OCI-M2 (cell line): ENCODE data around the gene ERC2.
"Not testable (repeated sequence)": the region's sequence is repeated elsewhere in the genome, so short reads cannot be mapped to it uniquely, and the experiment has no call there.

Source experiments
- DNase-seq: peaks from one replicate; lab custom pipeline; 2025; ENCODE audit not compliant: unreplicated experiment; lab: John Stamatoyannopoulos, UW

ERC2 gene

DNA sequence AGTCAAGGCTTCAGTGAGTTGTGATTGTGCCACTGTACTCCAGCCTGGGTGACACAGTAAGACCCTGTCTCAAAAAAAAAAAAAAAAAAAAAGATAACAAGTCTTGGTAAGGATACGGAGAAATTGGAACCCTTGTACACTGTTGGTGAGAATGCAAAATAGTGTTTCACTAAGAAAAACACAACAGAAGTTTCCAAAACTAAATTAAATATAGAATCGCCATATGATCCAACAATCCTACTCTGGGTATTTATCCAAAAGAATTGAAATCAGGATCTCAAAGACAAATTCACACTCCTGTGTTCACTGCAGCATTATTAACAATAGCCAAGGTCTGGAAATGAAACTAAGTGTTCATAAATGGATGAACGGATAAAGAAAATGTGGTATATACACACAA, 149.4 kb downstream of the ERC2 start:
- DNase-seq: no peak

DNA sequence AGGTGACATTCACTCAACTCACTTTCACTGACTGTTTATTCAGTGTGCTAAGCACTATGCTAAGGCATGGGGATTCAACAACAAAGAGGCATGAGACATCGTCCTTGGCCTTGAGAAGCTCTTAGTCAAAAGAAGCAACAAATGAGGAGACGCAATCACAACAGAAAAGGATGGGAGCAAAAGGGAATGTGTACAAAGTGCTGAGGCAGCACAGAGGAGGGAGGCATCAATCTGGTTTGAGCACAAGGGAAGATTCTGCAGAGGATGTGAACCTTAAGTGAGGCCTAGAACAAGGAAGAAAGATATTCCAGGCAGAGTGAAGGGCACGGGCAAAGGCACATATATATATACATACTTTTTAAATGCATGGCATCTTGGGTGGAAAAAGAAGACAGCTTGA, 151.3 kb downstream of the ERC2 start:
- DNase-seq: no peak

DNA sequence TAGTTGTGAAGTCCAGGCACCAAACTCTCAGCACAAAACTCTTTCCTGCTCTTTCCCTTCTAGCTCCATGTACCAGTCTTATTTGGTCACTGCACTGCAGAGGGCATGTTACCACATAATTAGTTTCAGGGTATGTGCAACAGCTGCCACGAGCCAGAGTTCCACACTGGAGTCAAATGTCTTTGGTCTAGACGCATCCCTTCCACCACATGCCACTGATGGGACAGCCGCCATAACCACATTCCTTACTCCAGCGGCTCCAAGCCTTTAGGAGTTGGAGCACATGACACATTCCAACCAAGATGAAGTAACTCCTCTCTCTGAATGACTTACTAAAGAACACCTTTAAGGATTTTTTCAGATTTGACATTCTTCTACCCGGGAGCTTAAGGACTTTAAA, 153.4 kb downstream of the ERC2 start:
- no peak for DNase-seq

DNA sequence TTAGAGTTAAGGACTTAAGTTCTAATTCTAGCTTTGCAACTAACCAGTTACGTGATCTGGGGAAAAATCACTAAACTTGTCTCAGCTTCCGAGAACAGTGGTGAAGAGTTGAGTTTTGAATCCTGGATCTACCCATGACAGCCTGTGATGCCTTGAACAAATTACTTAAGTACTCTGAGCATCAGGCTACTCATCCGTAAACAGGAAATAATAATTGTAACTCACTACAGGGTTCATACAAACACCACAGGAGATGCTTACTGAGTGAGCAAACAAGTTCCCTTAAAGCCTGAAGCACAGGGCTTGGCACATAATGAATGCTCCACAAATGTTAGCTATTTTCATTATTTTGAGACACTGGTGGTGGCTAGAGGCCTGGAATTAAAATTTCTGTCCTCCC, 158.8 kb downstream of the ERC2 start:
- DNase-seq: no peak

DNA sequence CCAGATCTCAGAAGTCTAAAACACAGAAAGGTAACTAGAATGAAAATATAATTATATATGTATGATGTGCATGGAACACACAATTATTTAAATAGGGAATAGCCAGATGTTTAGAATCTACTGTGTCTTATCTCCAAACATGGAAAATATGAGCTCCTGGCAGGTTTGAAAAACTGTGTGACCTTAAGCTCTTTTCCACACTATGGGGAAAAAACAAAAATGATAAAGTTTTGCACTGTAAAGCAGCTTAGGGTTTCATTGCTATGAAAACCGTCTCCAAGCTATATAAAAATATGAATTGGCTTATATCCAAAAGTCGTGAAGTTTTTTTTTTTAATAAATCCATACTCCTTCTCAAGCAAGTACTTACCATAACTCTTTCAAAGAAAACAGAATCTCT, 159.8 kb downstream of the ERC2 start:
- DNase-seq: no peak

DNA sequence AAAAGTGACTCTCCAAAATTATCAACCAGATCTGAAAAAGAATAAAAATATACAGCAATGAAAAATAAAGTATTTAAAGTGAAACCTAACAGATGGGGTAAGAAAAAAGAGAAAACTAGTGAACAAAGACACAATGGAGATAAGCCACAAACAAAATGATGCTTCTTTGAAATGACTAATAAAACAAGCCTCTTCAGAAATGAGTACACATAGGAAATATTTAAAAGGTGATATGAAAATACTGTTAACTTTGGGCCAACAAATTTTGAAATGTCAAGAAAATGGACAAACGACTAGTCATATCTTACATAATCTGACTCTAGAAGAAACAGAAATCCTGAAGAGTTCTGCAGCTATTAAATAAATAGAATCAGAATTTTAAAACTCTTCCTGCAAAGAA, 164.2 kb downstream of the ERC2 start:
- no peak for DNase-seq

DNA sequence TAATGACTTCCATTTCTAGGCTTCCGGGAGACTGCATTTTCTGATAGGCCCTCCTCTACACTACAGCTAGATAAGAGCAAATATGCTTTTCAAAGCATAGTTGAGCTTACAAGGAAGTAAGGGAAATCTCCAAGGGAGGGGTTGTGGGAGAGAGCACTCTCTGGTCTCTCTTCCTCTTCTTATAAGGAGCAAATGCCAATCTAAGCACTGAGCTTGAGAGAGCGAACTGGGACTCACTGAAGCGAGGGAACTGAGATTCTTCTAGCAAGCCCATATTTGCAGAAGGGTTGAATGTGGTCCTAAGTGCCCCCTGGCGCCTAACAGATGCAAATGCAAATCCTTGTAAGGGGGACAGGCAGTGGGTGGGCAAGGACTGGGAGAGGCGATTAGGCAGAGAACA, 164.8 kb downstream of the ERC2 start:
- DNase-seq: no peak

DNA sequence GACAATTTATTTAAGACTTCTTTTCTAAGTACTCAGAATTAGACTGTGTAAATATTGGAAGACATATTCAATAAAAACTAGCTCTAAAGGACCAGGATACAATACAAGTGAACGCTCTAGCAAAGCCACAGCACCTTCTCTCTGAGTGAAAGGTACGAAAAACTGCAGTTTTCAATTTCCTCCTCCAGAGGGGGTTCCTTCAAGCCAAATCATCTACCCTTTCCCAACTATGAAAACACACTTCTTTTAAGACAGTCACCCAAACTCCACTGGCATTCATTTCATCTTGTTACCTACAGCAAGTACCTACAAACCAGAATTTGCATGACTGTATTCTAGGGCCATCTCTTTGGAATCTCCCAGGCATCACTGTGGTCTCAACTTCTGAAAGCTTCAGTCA, 165.8 kb downstream of the ERC2 start:
- no peak for DNase-seq

DNA sequence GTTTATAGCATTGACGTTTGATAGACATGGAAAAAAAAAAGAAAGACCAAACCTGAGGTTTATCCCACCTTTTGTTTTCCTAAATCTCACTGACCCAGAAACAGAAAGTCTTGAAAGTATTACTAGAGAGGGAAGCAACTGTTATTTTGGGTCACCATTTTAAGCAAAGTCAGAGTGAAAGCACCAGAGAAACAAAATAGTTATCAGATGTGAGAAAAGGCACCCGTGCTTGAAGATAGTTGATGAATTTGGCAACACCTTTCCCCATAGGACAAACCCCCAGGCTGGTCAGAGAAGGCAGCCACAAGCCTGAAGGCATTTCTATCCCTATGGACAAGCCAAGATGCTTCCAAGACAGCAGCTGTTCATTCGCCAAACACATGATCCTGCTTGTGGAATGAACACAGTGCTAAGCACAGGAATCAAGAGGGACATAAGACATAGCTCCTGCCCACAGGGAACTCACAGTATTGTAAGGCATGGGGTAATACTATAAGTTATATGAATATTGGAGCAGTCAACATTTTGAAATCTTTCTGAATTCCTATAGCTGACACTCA, 170.9 kb downstream of the ERC2 start:
- DNase-seq: no peak

DNA sequence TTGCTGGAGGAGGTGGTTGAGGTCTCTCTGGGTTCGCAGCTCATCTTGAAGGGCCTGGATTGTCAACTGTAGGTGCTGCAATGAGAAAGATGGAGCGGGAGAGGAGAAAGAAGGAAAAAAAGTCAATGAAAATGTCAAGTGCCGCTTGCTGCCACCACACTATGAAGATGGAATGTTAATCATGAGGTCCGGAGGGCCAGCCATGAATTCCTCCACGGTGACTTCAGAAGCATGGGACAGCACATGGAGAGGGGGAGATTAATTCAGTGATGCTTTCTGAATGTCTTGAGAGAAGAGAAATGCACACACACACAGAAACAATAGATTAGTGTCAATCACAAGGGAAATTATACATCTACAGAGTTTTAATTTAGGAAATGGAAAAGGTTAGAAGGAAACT, 171.9 kb downstream of the ERC2 start:
- no peak for DNase-seq

DNA sequence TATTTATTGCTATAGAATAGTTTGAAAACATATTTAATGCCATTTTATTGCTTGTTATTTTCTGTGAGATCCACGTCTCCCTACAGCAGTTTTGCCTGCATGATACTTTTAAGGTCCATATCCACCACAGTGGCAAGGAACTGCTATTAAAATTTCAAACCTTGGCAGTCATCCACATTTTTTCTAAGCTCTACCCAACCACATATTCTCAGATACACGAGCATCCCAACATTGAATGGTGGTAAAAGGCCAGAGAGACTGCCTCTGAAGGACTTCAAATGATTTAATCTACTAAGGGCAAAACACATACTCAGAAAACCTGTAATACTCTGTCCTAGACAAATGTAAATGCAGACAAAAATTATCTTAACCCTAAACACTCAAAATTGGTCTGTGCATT, 173.1 kb downstream of the ERC2 start:
- no peak for DNase-seq

DNA sequence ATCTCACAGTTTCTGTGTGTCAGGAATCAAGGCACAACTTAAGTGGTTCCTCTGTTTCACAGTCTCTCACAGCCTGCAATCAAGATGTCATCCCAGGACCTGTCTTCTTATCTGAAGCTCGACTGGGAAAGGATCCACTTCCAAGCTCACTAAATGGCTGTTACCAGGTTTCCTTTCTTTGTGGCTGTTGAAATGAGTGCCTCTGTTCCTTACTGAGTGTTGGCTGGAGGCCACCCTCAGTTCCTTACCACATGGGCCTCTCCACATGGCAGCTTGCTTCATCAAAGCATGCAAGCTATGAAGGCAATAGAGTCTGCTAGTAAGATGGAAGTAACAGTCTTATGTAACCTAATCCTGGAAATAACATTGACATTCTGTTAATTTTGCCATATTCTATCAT, 174.0 kb downstream of the ERC2 start:
- DNase-seq: no peak

DNA sequence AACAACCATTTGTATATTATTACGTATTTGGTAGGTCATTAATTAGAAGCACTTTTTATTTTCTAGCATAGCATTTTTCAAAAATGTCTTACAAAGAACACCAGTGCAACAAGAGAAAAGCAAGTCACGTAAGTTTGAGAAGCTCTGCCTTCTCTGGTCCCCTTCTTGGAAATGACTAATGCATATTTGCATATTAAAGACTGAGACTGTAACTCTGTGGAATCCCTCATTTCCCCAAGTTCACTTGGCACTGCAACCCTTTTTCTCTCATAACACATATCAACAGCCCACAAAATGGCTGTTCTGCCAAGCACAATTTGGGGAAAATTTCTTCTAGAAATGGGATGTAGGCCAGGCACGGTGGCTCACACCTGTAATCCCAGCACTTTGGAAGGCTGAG, 176.3 kb downstream of the ERC2 start:
- no peak for DNase-seq

DNA sequence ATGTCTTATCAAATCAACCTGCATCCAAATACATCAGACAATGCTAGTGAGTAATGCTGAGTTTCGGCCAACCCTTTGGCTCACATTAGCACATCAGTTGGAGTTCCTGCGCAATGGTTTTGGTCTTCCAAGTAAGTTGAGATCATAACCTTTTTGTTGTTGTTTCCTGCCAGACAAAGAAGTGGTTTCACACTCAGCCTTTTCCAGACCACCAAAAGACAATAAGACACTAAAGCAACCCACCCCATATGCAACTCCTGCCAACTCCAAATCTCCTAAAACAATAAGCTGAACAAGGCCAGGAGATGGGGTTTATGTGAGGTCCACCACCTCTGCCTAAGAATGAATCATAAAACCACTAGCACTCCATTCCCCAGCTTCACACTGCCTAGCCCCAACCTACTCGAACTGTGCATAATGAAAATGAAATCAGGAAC, 177.0 kb downstream of the ERC2 start:
- DNase-seq: no peak

DNA sequence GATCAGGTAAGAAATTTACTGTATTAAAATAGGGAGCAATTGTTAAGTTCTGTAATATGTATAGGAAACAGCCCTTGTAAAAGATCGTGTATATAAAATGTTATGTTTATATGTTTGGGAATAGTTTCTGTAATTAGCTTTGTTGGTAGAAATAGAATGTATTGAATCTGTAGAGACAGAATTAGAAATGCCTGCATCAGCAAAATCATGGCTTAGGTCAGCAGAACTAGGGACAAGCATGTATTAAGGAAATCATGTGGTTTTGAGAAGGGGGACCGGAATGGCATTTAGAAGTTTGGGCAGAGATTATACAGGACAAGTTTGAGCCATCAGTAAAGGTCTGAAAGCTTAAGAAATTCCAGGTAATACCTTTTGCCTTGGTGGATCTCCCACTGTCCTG, 177.9 kb downstream of the ERC2 start:
- no peak for DNase-seq

DNA sequence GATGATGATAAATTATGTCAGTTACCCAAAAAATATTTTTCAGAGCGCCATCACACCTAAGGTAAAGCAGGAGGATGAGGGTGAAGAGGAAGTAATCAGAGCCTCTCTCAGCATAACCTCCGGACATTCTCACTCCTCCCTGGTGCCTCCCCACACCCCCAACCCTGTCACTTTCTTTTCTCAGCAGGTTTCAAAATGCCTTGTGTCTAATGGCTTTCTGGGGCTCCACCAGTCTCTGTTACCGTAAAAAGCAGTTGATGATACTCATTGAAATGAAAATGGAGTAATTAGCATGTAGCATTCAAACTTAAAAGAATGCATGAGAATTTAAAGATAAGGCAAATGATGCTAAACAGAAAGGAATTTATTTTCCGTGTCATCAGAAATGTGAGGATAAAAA, 180.0 kb downstream of the ERC2 start:
- no peak for DNase-seq

DNA sequence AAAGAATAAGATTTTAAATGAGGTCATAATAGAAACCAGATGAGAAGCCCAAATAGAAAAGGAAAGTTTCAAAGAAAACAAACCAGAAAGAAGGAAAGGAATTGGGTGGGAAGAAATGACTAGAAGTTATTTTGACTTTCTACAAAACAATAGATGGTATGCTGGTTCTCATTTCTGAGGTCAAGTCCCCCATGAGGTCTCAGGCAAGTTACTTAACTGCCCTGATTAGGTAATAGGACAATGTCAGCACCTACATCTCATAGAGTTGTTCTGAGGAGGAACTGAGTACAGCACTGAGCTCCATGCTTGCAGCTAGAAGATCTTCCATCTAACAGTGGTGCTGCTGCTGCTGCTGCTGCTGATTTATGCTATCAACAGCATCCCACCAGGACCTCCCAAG, 185.9 kb downstream of the ERC2 start:
- no peak for DNase-seq

DNA sequence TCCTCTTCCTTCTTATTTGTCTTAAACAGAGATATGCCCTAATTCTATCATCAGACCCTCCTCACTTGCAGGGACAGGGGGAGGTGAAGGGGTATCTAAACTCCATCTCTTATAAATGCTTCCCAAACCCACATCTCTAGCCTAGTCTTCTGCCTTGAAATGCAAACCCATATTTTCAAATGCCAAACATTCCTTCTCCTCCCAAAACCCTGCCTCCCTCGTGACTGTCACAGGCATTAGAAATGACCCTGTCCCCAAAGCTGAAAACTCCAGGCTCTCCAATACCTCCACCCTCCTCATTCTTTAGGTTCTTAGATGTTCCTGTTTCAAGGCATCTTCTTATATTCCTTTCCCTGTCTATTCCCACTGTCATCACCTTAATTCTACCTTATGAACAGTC, 191.0 kb downstream of the ERC2 start:
- no peak for DNase-seq

DNA sequence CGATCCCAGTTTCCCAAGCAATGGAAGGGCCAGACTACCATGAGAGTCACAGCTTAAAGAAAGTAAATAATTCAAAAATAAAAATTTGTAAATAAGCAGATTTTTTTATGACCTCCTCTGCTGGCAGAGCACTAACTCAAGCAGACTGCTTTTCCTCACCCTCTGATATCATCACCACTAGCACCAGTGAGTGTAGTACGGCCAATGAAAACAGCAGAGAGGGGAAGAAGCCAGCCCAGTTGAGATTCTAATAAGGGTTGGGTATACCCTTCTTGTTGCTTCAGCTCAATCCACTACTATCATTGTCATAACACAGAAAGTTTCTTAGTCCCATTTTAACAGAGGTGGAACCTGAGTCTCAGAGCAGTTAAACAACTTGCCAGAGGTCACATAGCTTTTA, 193.1 kb downstream of the ERC2 start:
- DNase-seq: no peak

DNA sequence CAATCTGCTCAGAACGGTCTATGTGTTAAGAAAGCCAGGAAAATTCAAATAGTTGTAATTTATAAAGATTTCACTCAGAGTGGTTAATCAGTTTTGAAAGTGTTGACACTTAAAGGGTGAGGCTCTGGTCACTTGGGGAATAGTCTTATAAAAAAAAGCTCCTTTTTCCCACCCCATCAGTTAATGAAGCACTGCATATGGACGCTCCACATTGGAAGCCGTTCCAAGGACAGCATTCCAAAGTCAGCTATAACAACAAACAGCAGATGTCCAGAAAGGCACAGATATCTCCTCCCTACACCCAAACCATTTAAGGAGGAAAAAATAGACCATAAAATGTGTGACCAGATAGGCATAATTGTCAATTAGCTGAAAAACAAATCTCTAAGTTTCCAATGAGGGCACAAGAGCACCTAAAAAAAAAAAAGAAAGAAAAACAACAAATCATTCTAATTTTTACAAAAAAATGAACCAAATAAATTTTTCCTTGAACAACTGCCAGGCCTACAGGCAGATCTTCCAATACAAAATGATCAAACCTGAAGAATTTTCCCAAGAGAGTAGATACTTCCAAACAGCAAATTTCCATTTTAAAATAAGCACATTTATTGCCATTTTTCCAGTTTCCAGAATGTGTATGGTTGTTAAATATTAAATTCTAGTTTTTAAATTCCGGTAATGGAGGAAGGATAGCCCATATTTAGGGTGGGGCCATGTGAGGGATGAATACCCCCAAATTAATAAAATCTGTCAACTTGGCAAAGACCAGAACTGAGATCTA, 198.3 kb downstream of the ERC2 start:
- no peak for DNase-seq

DNA sequence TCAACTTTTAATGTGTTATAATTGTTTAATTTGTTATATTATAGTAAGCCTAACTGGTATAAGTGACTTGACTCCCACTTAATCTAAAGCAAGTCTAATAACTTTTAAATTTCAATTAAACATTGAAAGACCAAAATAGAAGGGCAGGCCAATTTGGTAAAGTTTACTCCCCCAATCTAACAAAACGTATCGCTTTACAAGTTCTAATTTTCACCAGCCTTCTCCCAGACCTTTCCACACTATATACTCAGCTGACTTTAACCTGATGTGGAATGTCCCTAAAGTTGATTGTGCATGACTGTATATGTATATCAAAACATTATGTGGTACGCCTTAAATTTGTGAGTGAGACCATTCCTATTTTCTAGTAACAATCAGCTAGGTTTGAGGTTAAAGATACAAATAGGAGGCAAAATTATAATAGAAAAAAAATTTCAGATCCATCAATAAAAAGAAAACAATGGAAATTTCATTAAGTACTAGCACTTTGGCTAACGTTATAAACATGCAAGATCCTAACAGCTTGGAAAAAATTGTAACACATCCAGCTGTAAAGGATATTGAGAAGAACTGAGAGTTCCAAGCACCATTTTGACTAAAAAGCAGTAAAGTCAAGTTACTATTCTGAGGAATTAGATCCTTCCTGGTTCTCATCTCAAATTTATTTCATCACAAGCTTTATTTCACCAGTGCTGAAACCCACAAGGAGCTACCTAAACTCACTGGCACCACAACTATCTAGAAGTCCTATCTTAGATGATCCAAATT, 199.5 kb downstream of the ERC2 start:
- DNase-seq: no peak

DNA sequence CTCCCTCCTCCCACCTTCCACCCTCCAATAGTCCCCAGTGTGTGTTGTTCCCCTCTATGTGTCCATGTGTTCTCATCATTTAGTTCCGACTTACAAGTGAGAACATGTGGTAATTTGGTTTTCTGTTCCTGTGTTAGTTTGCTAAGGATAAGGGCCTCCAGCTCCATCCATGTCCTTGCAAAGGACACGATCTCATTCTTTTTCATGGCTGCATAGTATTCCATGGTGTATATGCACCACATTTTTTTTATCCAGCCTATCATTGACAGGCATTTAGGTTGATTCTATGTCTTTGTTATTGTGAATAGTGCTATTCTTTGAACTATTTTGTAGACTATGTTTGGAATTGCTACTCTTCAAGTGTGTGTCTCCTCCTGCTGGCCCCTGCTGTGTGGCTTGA, 206.4 kb downstream of the ERC2 start:
- not testable (repeated sequence) for DNase-seq
